ENCODE measurements around the gene TCAP.

GRCh38 chr17:39697961-39698360 lies 32.8 kb downstream of the TCAP start:
- no peak for TF ChIP-seq CTCF (IDR thresholded peaks at IDR 0.05; ENCODE audit: low read length)
- TF ChIP-seq EZH2 (IDR thresholded peaks at IDR 0.05; ENCODE audit: borderline replicate concordance, low read length), result no peak

Measured in OCI-LY1 (cell line).